Activated naive CD4-positive, alpha-beta T cell treated with anti-CD3 and anti-CD28 coated beads, Interleukin-2, amount 10 ng/mL, durations not matched to agents 7 days and 5 days (primary cell): ENCODE results near the gene EIF3C.
"Not testable (repeated sequence)": the region's sequence is repeated elsewhere in the genome, so short reads cannot be mapped to it uniquely, and the experiment has no call there.

Experiments
- CTCF ChIA-PET: fragments of 350-600 bp; sonication (Branson Sonifier 250); formaldehyde crosslinking; loops from one replicate; lab custom pipeline; 2021; ENCODE audit warnings: antibody characterized with exemption; lab: Charles Lee
- DNase-seq: peaks from one replicate; pipeline ENCODE4 v3.0.0-alpha.2; 2020
- H3K27ac Mint-ChIP-seq: one replicate; pipeline ENCODE4 v1.8.0; 2021; ENCODE audit warnings: mild to moderate bottlenecking, moderate library complexity, mixed read lengths
- H3K27me3 Mint-ChIP-seq: one replicate; pipeline ENCODE4 v1.8.0; 2021; ENCODE audit warnings: mild to moderate bottlenecking, mixed read lengths
- H3K36me3 Mint-ChIP-seq: one replicate; pipeline ENCODE4 v1.8.0; 2021; ENCODE audit warnings: mixed read lengths
- H3K4me1 Mint-ChIP-seq: one replicate; pipeline ENCODE4 v1.8.0; 2021; ENCODE audit warnings: mixed read lengths
- H3K4me3 Mint-ChIP-seq: one replicate; pipeline ENCODE4 v1.8.0; 2021; ENCODE audit warnings: mild to moderate bottlenecking, moderate library complexity, mixed read lengths
- H3K9me3 Mint-ChIP-seq: one replicate; pipeline ENCODE4 v1.8.0; 2021; ENCODE audit warnings: mixed read lengths

The EIF3C gene

GRCh38 chr16:28731253-28731652 lies 20.0 kb downstream of the EIF3C start:
- H3K27me3 Mint-ChIP-seq, H3K9me3 Mint-ChIP-seq, CTCF ChIA-PET, DNase-seq, H3K36me3 Mint-ChIP-seq, H3K4me3 Mint-ChIP-seq, H3K4me1 Mint-ChIP-seq, H3K27ac Mint-ChIP-seq: not testable (repeated sequence)

- H3K27ac Mint-ChIP-seq, H3K4me3 Mint-ChIP-seq, CTCF ChIA-PET, DNase-seq, H3K9me3 Mint-ChIP-seq, H3K36me3 Mint-ChIP-seq, H3K4me1 Mint-ChIP-seq, H3K27me3 Mint-ChIP-seq: not testable (repeated sequence)
Measured at GRCh38 chr16:28732455-28733124, 21.3 kb downstream of the EIF3C start.

- DNase-seq, H3K4me1 Mint-ChIP-seq, H3K27me3 Mint-ChIP-seq, H3K27ac Mint-ChIP-seq, H3K4me3 Mint-ChIP-seq, H3K9me3 Mint-ChIP-seq, H3K36me3 Mint-ChIP-seq, CTCF ChIA-PET: not testable (repeated sequence)
Measured at GRCh38 chr16:28739787-28740186, 28.5 kb downstream of the EIF3C start.

GRCh38 chr16:28740631-28741030 lies 29.4 kb downstream of the EIF3C start:
- DNase-seq, H3K4me1 Mint-ChIP-seq, H3K9me3 Mint-ChIP-seq, H3K27ac Mint-ChIP-seq, H3K27me3 Mint-ChIP-seq, H3K36me3 Mint-ChIP-seq, H3K4me3 Mint-ChIP-seq: not testable (repeated sequence)
- CTCF ChIA-PET = interaction anchor here (0.6 kb wide), 1 partner anchor 412 kb away, joined by 3 read pairs; no protein-coding TSS in a partner anchor

- H3K4me3 Mint-ChIP-seq, H3K27me3 Mint-ChIP-seq, H3K4me1 Mint-ChIP-seq, H3K36me3 Mint-ChIP-seq, CTCF ChIA-PET, H3K27ac Mint-ChIP-seq, H3K9me3 Mint-ChIP-seq, DNase-seq: not testable (repeated sequence)
Measured at GRCh38 chr16:28741295-28741694, 30.0 kb downstream of the EIF3C start.

- H3K27ac Mint-ChIP-seq, H3K4me3 Mint-ChIP-seq, H3K4me1 Mint-ChIP-seq, H3K27me3 Mint-ChIP-seq, DNase-seq, H3K36me3 Mint-ChIP-seq, H3K9me3 Mint-ChIP-seq, CTCF ChIA-PET: not testable (repeated sequence)
Measured at GRCh38 chr16:28746618-28747350, 35.5 kb downstream of the EIF3C start.

- H3K4me3 Mint-ChIP-seq = peak overlapping the region; percentile 38
- H3K27ac Mint-ChIP-seq, H3K4me1 Mint-ChIP-seq, H3K36me3 Mint-ChIP-seq, H3K27me3 Mint-ChIP-seq, CTCF ChIA-PET, H3K9me3 Mint-ChIP-seq: not testable (repeated sequence)
- peak; percentile 58 for DNase-seq
Measured at GRCh38 chr16:28749997-28750465, 38.8 kb downstream of the EIF3C start.

GRCh38 chr16:28750469-28751067 lies 39.3 kb downstream of the EIF3C start:
- H3K4me3 Mint-ChIP-seq, H3K9me3 Mint-ChIP-seq, H3K27ac Mint-ChIP-seq, H3K4me1 Mint-ChIP-seq, H3K36me3 Mint-ChIP-seq, H3K27me3 Mint-ChIP-seq, CTCF ChIA-PET, DNase-seq: not testable (repeated sequence)

- H3K36me3 Mint-ChIP-seq, H3K4me3 Mint-ChIP-seq, H3K27me3 Mint-ChIP-seq, H3K27ac Mint-ChIP-seq, DNase-seq, H3K4me1 Mint-ChIP-seq, CTCF ChIA-PET, H3K9me3 Mint-ChIP-seq: not testable (repeated sequence)
Measured at GRCh38 chr16:28751487-28751886, 40.2 kb downstream of the EIF3C start, which contains the start of gene NPIPB9. TSS of gene NPIPB9 (plus strand) at chr16:28751787.

- H3K4me3 Mint-ChIP-seq, H3K36me3 Mint-ChIP-seq, H3K27me3 Mint-ChIP-seq, DNase-seq, H3K9me3 Mint-ChIP-seq, H3K4me1 Mint-ChIP-seq, CTCF ChIA-PET, H3K27ac Mint-ChIP-seq: not testable (repeated sequence)
Measured at GRCh38 chr16:28781697-28782096, 70.4 kb downstream of the EIF3C start.

- H3K27ac Mint-ChIP-seq, H3K4me3 Mint-ChIP-seq, CTCF ChIA-PET, H3K4me1 Mint-ChIP-seq, H3K9me3 Mint-ChIP-seq, DNase-seq, H3K36me3 Mint-ChIP-seq, H3K27me3 Mint-ChIP-seq: not testable (repeated sequence)
Measured at GRCh38 chr16:28782357-28782756, 71.1 kb downstream of the EIF3C start.
